GM19043 (cell line): Measurements from ENCODE around the gene EHMT1.

Source experiments
- ATAC-seq: cut with Tn5 transposase; IDR thresholded peaks from one replicate; pipeline ENCODE4 v1.9.1; 2021; ENCODE audit warnings: low read depth; ENCODE audit not compliant: unreplicated experiment

EHMT1 gene

GRCh38 chr9:137836151-137836830 is 217.5 kb downstream of the EHMT1 start:
- ATAC-seq = no peak

DNA sequence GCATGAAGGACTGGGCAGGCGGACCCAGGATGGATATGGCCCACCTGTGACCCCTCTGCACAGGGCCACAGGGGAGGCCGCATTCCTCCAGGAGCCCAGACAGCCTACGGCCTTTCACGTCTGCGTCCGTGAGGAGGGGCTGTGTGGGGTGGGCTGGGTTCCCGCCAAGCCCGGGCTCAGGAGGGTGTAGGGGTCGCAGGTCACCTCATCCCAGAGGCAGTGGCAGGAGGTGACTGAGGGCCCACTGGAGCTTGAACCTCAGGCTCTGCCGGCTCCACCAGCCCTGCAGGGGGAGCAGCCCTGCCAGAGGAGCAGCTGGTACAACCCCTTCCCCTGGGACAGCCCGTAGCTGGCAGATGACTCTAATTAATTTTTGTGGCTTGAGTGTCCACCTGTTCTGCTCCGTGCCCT is 218.0 kb downstream of the EHMT1 start:
- no peak for ATAC-seq

DNA sequence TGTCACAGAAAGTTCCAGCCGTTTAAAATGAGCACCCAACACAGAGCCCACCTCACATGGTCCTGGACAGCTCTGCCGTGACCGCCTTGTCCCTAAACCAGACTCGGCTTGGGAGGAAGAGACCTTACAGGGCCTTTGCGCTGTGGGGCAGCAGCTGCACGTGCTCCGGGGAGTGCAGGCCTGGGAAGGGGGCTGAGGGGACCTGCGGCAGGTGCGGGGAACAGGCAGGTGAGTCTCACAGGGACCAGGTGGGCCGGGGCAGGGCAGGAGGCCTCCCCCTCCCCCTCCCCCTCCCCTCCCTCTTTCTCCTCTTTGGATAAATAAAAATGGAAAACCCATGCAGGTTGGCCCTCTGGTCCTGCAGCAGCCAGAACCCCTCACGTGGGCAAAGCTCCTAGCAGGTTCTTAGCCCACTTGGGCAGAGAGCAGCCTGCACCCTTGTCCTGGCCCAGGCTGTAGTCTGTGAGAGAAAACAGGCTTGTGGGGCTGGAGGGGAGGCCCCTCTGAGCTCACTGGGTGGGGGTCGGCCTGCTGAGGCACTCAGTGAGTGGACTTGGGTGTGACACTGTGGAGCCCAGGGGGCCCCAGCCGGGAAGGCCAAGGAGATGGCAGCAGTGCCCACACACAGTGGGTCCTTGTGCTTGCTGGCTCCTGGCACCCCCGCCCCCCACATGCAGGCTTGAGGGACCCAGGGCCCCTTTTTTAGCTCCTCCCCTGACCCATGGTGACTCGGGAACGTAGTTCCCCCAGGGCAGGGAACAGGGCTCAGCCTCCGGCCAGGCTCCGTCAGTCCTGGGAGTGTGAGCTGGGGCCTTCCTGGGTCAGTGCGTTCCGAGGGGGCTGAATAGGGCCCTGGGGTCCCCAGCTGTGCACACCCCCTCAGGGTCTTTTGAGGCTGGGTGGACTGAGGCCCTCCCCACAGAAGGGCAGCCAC is 218.8 kb downstream of the EHMT1 start:
- ATAC-seq = no peak

DNA sequence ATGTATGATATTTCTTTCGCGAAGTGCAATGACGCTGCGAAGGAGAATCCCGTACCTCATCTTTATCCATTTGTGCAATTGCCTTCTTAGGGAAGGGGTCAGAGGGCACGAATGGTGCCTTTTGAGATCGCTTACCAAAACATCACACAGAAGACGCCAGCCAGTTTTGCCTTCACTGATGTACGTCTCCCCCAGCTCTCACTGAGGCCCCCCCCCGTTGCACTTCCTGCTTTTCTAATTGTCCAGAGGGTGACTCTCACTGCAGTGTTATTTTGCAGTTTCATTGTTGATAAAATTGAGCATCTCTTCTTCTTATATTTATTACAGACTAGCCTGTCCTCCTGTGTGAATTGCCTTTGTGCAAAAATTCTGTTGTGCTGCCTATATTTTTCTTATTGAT is 219.8 kb downstream of the EHMT1 start:
- no peak for ATAC-seq

- ATAC-seq = no peak
Observed at GRCh38 chr9:137843355-137843754, 224.6 kb downstream of the EHMT1 start.

DNA sequence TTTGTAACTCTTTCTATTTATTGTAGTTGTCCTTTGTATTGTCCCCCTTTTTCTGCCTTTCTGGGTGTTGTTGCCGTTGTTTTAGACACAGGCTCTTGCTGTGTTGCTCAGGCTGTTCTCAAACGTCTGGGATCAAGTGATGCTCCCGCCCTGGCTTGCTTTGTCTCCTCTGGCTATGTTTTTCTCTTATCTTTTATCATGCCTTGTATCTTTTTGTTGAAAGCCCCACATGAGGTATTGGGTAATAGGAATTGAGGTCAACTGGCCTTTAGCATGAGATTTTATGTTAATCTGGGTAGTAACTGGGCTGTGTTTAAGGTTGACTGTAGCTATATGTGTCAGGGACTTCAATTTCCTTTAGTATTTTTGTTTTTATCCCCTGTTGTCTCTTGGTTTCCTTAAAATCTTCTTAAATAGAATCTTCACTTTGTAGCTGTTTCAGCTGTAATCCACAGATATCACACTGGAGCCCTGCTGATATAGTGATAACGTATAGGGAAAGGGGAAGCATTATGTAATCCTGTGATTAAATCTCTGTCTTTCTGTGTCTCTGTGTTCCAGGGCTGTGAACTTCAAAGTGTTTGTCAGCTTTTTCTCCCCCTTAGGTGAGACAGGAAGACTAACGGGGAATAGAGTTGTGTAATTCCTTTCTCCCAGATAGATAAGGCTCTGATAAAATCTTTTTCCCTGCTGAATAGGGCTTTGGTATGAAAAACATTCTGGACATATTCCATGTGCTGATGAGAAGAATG is 232.9 kb downstream of the EHMT1 start:
- ATAC-seq = no peak

GRCh38 chr9:137853392-137853995 is 234.7 kb downstream of the EHMT1 start:
- no peak for ATAC-seq

DNA sequence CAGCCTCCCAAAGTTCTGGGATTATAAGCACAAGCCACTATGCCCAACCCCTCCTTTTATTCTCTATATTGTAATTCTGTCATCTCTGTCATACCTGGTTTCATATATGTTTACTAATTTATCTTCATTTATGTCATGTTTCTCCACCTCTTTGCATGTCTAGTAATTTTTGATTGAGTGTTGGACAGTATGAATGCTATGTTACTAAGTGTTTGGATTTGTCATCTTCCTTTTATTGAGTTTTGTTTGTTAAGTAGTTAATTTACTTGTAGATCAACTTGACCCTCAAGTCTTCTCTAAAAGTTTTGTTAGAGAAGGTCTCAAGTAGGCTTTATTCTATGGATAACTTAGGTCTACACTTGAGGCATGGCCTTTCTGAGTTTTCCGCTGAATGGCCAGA is 241.6 kb downstream of the EHMT1 start:
- no peak for ATAC-seq

DNA sequence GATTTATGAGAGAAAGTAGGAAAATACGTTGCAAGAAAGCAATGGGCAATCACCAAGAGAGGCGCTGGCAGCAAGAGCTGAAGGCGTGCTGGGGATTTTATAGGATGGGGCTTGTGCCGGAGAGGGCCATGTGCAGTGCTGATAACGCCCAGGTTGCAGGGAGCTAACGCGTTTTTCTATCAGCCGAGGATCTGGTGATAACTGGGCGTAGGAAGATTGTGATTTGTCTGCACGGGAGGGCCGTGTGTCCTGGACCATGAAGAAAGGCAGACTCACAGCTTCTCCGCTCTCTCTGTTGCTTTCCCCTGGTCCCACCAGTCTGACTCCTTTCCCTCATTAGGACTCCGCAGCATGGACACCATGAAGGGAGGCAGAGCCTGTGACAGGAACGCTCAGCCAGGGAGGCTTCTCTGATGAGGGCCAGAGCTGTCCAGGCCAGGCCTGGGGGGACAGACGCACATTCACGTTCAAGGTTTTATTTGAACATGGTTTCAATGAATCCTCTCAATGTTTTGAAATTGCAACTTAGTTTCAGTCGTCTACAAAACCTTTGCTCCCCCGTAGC is 246.9 kb downstream of the EHMT1 start:
- no peak for ATAC-seq

GRCh38 chr9:137866226-137867141 is 247.7 kb downstream of the EHMT1 start:
- no peak for ATAC-seq

DNA sequence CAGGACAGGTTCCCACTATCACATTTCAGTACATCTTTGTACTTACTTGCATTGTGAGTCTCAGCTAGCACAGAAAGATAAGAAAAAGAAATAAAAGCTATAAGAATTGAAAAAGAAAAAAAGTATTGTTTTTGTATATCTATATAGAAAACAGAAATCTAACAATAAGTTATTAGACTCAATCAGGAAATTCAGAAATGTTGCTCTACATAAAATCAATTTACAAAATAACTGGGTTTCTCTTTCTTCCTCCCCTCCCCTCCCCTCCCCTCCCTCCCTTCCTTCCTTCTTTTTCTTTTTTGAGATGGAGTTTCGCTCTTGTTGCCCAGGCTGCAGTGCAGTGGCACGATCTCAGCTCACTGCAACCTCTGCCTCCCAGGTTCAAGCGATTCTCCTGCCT is 251.6 kb downstream of the EHMT1 start:
- ATAC-seq = no peak

DNA sequence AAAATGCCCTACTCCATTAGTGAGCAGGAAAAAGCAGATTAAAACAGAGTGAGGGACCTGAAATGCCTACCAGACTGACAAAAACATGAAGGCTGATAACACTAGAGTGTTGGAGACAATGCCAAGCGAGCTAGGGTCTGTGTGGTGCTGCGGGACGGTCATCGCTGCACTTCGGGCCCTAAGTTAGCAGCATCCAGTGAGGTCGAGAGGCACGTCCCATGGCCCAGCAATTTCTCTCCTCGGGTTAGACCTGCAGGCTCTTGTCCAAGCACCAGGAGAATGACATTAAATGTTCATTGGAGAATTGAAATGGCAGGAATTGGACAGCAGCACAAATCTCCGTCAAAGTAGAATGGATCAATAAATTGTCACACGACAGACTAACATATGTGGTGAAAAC is 253.5 kb downstream of the EHMT1 start:
- ATAC-seq = no peak

GRCh38 chr9:137873408-137873807 is 254.6 kb downstream of the EHMT1 start:
- ATAC-seq = no peak

- ATAC-seq = no peak
Observed at GRCh38 chr9:137873858-137874362, 255.1 kb downstream of the EHMT1 start.

DNA sequence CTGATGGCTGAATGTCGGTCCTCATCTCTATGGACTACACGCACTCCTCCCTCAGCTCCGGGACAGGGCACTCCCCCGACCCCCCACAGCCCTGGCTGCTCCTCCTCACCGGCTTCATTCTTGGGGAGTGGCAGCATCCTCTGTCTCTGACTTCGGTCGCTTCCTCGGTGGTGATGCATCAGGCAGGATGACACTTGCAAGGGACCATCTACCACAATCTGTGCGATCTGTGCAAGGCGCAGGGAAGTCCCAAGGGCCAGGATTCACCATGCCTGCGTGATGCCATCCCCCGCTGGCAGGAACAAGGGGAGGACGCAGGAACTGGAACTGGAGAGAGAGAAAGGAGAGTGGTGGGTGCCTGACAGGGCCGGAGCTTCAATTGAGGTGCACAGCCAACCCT is 256.5 kb downstream of the EHMT1 start:
- ATAC-seq = no peak

GRCh38 chr9:137875846-137876245 is 257.0 kb downstream of the EHMT1 start:
- ATAC-seq = no peak

GRCh38 chr9:137876269-137876668 is 257.5 kb downstream of the EHMT1 start:
- ATAC-seq = no peak

- ATAC-seq = no peak
Observed at GRCh38 chr9:137876781-137877386, 258.1 kb downstream of the EHMT1 start.
